KMS-11 (cell line): Measurements from ENCODE around the gene BMP6.

ENCODE experiments used
- H2AFZ ChIP-seq: fragments of 200-600 bp; sonication (generic); 2 replicates; pipeline ENCODE4 v1.6.1; 2016; ENCODE audit warnings: antibody characterized with exemption, mixed run types, low read depth
- H3K27ac ChIP-seq: fragments of 200-600 bp; sonication (generic); 2 replicates; pipeline ENCODE4 v1.6.1; 2016; ENCODE audit warnings: mild to moderate bottlenecking, mixed run types
- H3K27me3 ChIP-seq: fragments of 200-600 bp; sonication (generic); 2 replicates; pipeline ENCODE4 v1.6.1; 2017; ENCODE audit warnings: mild to moderate bottlenecking, low read depth, mixed run types, moderate library complexity; ENCODE audit not compliant: insufficient read depth
- H3K36me3 ChIP-seq: fragments of 200-600 bp; sonication (generic); 2 replicates; pipeline ENCODE4 v1.6.1; 2017; ENCODE audit warnings: mild to moderate bottlenecking, mixed run types; ENCODE audit not compliant: insufficient read depth
- H3K4me1 ChIP-seq: fragments of 200-600 bp; sonication (generic); 2 replicates; pipeline ENCODE4 v1.6.1; 2016; ENCODE audit warnings: mild to moderate bottlenecking, low read depth, mixed run types; ENCODE audit not compliant: poor library complexity, severe bottlenecking
- H3K4me2 ChIP-seq: fragments of 200-600 bp; sonication (generic); 2 replicates; pipeline ENCODE4 v1.7.0; 2016; ENCODE audit warnings: mild to moderate bottlenecking, mixed run types
- H3K4me3 ChIP-seq: fragments of 200-600 bp; sonication (generic); IDR thresholded peaks from 2 replicates; pipeline ENCODE4 v1.6.1; 2017; ENCODE audit warnings: low read depth, low read length, mixed read lengths; ENCODE audit not compliant: insufficient read depth
- H3K79me2 ChIP-seq: fragments of 200-600 bp; sonication (generic); 2 replicates; pipeline ENCODE4 v1.6.1; 2016; ENCODE audit warnings: low read depth, mixed run types; ENCODE audit not compliant: insufficient read depth
- H3K9ac ChIP-seq: fragments of 200-600 bp; sonication (generic); 2 replicates; pipeline ENCODE4 v1.6.1; 2016; ENCODE audit warnings: mild to moderate bottlenecking, mixed run types
- H4K20me1 ChIP-seq: fragments of 200-600 bp; sonication (generic); 2 replicates; pipeline ENCODE4 v1.6.1; 2016; ENCODE audit warnings: mild to moderate bottlenecking, mixed run types; ENCODE audit not compliant: insufficient read depth
- TF ChIP-seq, protein P1 (sequence below): fragments of 200-600 bp; sonication (generic); conservative IDR thresholded peaks from 2 replicates; pipeline ENCODE4 v1.6.1; 2017; ENCODE audit warnings: low read depth, mild to moderate bottlenecking, antibody characterized with exemption, low read length, moderate library complexity, mixed read lengths

Gene BMP6

DNA sequence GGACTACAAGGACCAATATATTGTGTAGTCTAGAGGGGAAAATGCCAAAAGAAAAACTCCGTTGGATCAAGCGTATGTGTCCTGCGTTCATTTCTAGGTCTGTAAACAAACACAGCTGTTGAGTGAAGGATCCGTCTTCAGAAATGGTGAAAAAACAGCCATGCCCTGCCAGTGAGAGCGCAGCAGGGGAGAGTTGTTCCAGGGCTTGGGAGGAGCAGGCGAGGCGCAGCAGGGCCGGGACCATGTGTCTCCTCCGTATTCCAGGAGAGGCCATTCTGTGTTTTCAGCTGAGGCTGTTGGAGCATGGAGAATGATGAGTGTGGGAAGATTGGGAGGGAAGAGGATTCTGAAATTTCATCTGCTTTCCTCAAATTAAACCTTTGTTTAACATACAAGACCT lies 38.0 kb downstream of the BMP6 start:
- Histone ChIP-seq H3K9ac (no peak overlapping the region), H2AFZ (no peak overlapping the region), H4K20me1 (no peaks in the 10 kb centered on the region), H3K79me2 (no peaks in the 10 kb centered on the region; the same call in 1 of the 2 replicates), H3K27ac (no peak overlapping the region), H3K36me3 (no peaks in the 10 kb centered on the region), H3K4me3 (no peak overlapping the region), H3K27me3 (no peaks in the 10 kb centered on the region), H3K4me1 (peaks cover 28% of the 10 kb centered on the region), H3K4me2 (no peak overlapping the region)
- TF ChIP-seq, protein P1, sequence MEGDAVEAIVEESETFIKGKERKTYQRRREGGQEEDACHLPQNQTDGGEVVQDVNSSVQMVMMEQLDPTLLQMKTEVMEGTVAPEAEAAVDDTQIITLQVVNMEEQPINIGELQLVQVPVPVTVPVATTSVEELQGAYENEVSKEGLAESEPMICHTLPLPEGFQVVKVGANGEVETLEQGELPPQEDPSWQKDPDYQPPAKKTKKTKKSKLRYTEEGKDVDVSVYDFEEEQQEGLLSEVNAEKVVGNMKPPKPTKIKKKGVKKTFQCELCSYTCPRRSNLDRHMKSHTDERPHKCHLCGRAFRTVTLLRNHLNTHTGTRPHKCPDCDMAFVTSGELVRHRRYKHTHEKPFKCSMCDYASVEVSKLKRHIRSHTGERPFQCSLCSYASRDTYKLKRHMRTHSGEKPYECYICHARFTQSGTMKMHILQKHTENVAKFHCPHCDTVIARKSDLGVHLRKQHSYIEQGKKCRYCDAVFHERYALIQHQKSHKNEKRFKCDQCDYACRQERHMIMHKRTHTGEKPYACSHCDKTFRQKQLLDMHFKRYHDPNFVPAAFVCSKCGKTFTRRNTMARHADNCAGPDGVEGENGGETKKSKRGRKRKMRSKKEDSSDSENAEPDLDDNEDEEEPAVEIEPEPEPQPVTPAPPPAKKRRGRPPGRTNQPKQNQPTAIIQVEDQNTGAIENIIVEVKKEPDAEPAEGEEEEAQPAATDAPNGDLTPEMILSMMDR = no peak

GRCh38 chr6:7765575-7766325 lies 39.9 kb downstream of the BMP6 start:
- H3K4me1 ChIP-seq = peaks cover 15% of the 10 kb centered on the region
- no peaks in the 10 kb centered on the region for H3K36me3 ChIP-seq
- TF ChIP-seq, protein P1 = no peak
- H3K4me3 ChIP-seq = no peak overlapping the region
- no peak overlapping the region for H3K9ac ChIP-seq
- H2AFZ ChIP-seq = no peak overlapping the region
- peaks cover 3% of the 10 kb centered on the region; the same call in 1 of the 2 replicates for H3K79me2 ChIP-seq
- no peaks in the 10 kb centered on the region for H3K27me3 ChIP-seq
- H4K20me1 ChIP-seq = no peaks in the 10 kb centered on the region
- no peak overlapping the region for H3K4me2 ChIP-seq
- no peak overlapping the region for H3K27ac ChIP-seq

DNA sequence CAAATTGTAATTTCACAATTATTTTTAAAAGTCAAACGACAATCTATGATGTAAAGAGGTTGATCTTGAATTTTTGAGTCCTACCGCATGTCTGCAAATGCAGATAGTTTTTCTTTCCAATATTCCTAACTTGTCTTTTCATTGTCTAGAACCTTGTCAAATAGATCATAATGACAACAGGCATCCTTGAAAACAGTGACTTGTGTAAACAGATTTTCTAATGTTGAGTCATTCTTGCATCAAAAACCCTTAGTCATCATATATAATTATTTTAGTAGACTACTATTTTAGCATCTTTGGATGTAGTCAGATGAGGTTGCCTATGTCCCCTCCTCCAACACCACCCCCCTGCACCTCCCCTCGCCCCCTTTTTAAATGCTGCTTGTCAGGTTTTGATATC lies 43.8 kb downstream of the BMP6 start:
- no peaks in the 10 kb centered on the region for H3K36me3 ChIP-seq
- no peak overlapping the region for H3K9ac ChIP-seq
- no peak overlapping the region for H2AFZ ChIP-seq
- TF ChIP-seq, protein P1 = no peak
- H3K4me3 ChIP-seq = no peak overlapping the region
- no peak overlapping the region for H3K27ac ChIP-seq
- peaks cover 6% of the 10 kb centered on the region for H3K4me1 ChIP-seq
- peaks cover 7% of the 10 kb centered on the region; the same call in 1 of the 2 replicates for H3K79me2 ChIP-seq
- H3K27me3 ChIP-seq = no peaks in the 10 kb centered on the region
- no peaks in the 10 kb centered on the region for H4K20me1 ChIP-seq
- H3K4me2 ChIP-seq = no peak overlapping the region

DNA sequence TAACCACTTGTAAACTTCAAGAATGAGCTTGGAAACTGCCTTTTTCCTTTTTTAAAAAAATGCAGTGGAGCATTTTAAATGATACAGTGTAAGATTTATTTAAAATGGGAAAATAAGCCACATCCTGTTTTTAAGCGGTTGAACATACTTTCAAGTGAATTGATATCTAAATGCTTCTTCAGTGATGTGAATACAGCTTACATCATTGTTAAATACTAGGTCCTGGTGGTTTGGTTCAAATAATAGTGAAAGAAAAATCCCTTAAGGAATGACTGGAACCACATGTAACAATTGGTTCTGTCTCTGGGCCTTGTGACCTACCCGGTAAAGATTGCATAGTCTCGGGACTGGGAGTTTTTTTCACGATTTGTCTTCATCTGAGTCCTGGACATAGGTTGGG lies 44.2 kb downstream of the BMP6 start:
- H3K79me2 ChIP-seq = peaks cover 7% of the 10 kb centered on the region; the same call in 1 of the 2 replicates
- H3K9ac ChIP-seq = no peak overlapping the region
- H3K4me2 ChIP-seq = no peak overlapping the region
- no peak overlapping the region for H3K4me3 ChIP-seq
- peaks cover 6% of the 10 kb centered on the region for H3K4me1 ChIP-seq
- H4K20me1 ChIP-seq = no peaks in the 10 kb centered on the region
- TF ChIP-seq, protein P1 = no peak
- H3K27me3 ChIP-seq = no peaks in the 10 kb centered on the region
- H3K36me3 ChIP-seq = no peaks in the 10 kb centered on the region
- H2AFZ ChIP-seq = no peak overlapping the region
- no peak overlapping the region for H3K27ac ChIP-seq
